ENCODE results near the gene UBE2QL1.

- TF ChIP-seq, protein P1, sequence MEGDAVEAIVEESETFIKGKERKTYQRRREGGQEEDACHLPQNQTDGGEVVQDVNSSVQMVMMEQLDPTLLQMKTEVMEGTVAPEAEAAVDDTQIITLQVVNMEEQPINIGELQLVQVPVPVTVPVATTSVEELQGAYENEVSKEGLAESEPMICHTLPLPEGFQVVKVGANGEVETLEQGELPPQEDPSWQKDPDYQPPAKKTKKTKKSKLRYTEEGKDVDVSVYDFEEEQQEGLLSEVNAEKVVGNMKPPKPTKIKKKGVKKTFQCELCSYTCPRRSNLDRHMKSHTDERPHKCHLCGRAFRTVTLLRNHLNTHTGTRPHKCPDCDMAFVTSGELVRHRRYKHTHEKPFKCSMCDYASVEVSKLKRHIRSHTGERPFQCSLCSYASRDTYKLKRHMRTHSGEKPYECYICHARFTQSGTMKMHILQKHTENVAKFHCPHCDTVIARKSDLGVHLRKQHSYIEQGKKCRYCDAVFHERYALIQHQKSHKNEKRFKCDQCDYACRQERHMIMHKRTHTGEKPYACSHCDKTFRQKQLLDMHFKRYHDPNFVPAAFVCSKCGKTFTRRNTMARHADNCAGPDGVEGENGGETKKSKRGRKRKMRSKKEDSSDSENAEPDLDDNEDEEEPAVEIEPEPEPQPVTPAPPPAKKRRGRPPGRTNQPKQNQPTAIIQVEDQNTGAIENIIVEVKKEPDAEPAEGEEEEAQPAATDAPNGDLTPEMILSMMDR (conservative IDR thresholded peaks at IDR 0.05; ENCODE audit: low read depth, low read length): no peak
- TF ChIP-seq EZH2 (IDR thresholded peaks at IDR 0.05; ENCODE audit: borderline replicate concordance, low read depth, low read length, poor library complexity, severe bottlenecking): no peak
Measured at GRCh38 chr5:6472792-6473191, 24.1 kb downstream of the UBE2QL1 start.
